GM18520 (cell line): ENCODE data around the gene ZDHHC11.
"Not testable (repeated sequence)": the region's sequence is repeated elsewhere in the genome, so short reads cannot be mapped to it uniquely, and the experiment has no call there.

Experiments used
- ATAC-seq: cut with Tn5 transposase; IDR thresholded peaks from one replicate; pipeline ENCODE4 v1.9.1; 2021; ENCODE audit not compliant: unreplicated experiment

The ZDHHC11 gene

DNA sequence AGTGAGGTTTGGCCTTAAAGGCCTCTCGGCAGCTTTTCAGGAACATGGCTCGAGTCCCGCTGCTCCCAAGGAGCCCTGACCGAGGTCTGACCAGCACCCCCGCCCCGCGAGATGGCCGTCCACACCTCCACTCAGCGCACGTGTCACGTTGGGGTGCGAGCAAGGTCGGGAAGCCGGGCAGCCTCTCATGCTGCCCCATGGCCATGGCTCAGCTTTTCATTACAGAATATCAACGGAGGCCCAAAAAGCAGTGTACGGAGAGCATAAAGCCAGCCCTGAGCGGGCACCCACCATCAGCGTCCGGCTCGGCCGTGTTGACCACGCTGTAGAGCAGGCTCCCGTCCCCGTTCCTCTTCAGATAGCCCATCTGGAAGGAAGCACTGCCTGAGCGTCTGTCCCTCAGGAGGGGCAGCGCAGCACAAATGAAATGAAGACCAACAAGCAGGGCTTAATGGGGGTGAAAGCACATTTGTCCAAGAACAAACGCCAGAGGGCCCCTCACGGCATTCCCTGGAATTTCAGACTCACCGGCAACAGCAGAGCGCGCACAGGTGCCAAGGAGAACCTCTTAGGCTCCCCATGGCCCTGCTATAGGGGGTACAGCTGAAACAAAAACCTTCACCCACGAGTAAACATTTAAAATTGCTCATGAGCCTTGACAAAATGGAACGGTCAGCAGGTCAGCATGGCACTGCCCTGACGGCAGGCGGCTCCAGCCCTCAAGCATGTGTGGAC, 30.2 kb upstream of the ZDHHC11 start:
- no peak for ATAC-seq

DNA sequence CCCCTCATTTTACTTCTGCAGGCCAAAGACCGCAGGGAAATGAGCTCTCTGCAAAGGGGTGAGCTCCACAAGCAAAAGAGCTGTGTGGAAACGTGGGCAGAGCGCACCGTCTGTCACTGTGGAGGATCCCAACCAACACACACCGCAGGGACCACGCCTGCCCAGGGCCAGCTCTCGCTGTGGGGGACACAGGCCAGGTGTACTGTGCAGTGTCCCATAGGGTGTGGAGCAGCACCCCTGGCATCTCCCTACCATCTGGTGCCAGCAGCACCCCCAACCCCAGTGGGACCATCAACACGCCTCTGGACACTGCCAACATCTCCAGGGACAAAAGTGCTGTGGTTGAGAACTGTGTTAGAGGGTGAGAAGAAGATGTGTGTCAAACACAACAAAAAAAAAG, 27.9 kb upstream of the ZDHHC11 start:
- not testable (repeated sequence) for ATAC-seq

DNA sequence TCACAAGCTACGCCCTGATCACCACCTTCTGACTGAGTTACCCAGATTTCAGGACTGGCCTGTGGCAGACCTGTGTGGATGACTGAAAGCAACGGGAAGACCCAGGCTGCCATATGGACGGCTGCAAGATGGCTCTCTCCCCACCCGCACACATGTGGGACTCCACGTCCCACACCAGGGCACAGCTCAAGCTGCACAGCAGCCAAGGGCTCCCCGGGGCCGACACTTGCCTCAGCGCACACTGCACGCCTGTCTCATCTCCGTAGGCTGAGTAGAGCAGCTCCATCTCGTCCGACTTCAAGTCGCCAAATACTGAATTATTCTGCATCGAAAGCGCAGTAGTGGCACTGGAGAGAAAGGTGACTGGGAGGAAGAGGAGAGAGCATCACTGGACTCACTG, 27.3 kb upstream of the ZDHHC11 start:
- no peak for ATAC-seq

DNA sequence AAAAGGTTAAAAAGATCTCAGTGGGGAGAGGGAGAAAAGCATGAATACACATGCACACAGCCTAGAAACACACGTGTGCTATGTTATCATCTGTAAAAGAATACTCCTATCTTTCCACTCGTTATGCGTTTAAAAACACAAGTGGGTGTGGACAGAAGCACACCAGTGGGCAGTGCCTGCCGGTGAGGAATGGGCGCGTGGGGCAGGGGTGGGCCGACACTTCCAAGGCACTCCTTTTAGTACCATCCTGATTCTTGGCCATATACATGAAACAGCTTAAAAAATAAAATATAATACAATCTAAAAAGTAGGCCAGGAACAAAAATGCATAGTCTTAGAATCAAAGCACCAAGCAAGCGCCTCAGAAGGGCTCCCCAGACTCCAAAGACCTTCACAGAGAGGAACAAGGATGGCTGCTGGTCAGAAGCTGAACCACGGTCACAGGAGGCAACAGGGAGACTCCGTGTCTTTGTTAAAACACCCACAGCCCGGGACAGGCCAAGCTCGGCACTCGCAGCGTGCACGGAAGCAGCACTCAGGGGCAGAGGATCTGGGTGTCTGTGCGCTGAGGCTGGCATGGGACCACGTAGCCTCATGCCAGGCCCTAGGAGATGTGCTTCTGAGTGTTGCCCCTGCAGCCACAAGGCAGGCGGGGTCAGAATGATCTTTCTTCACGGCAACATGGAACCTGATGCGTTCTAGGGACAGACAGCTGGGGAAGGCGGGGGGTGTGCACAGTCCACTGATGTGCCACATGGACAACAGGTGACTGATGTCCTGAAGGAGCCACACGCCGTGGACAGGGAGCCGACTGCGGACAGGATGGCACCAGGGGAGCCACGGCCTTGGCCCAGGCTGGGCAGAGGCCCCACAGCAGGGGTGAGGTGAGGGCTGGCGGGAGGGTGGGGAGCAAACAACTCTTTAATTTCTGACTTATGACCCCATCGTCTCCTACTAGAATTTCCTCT, 25.9 kb upstream of the ZDHHC11 start:
- ATAC-seq = no peak

DNA sequence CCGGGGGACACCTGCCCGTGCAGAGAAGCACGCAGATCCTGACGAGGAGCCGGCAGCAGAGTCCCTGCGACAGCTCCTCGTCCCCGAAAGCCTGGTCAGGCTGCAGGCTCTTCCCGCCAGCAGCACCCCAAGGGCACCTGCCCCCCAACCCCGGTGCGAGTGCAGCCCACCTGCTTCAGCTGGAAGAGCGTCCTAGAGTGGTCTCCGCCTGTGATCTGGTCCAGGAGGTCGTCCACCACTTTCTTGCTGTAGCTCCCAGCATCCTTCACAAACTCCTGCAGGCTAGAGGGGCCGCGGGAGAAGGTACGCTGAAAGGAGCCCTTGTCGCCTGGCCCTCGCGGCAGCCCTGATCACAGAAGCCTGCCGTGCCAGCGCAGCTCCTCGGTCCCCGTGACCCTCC, 25.1 kb upstream of the ZDHHC11 start:
- no peak for ATAC-seq

DNA sequence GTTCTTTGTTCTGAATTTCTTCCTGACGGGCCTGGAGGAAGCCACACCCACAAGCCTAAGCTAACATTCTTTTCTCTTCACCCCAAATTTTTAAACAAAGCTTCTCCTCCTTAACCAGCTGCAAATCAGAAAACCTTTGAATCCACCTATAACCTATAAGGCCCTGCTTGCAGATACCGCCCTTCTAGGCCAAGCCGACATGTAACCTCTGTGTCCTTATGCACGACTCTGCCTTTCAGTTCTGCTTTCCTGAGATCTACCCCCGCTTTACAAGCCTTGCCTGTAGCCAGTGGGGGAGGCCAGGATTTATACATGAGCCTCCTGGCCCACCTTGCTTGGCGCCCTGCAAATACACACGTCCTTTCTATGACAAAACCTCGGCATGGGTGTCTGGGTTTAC, 22.5 kb upstream of the ZDHHC11 start:
- no peak for ATAC-seq

DNA sequence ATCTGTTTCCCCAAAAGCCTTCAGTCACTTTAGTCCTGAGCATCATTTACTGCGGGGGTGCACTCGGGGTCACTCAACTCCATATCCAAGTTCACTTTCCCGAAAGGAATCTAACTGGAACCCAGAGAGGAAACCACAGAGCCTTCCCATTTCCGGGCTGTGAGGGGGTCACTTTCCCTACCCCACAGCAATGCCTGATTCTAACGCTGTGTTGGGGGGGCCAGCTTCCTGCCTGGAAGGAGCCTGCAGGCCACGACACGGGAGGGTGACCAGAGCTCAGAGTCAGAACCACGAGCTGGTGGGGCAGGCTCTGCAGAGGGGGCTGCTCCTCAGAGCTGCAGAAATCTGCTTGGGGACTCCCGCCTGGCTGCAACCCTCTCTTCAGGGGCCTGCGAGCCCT, 21.5 kb upstream of the ZDHHC11 start:
- no peak for ATAC-seq

DNA sequence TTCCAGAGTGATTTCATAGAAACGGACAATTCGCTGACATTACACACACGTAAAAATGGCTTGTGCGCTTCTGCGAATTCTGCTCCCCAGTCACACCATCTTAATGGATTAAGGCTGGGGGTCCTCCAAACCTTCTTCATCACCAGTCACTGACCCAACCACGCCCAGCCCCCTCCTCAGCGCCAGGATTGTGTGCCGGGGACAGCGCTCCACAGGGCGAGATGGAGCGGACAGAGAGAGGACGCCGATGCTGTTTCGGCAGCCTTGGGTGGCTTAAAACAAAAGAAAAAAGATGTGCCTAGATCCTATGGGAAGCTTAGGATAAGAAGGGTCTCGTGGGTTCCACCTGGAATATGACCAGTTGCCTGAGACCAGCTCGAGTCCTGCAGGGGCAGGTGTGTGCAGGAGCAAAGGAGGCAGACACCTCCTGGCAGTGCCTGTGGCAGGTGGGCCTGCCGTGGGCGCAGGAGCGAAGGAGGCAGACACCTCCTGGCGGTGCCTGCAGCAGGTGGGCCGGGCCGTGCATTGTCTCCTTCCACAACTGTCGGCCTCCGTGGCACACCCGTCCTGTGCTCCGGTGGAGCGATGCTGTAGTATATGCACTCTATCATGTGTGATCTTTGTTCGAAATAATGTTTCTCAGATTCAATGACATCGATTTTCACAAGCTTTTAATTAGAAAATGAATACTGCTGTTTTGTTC, 21.0 kb upstream of the ZDHHC11 start:
- ATAC-seq = no peak

DNA sequence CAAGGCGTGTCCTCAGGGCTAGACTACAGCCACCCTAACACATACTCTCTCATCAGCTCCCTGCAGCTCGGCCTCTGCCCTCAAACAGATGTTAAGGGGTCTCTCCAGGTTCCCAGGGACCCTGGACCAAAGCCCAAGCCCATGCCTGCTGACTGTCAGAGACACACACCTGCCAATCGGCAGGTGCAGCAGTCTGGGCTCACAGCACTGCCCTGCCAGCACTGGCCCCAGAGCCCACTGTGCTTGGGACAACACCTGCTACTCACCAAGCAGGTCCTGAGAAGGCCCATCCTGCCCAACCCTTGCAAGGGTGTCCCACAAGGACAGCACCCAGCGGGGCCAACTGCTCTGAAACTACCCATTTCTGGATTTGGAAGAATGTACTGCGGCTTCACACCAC, 20.2 kb upstream of the ZDHHC11 start:
- ATAC-seq = no peak

DNA sequence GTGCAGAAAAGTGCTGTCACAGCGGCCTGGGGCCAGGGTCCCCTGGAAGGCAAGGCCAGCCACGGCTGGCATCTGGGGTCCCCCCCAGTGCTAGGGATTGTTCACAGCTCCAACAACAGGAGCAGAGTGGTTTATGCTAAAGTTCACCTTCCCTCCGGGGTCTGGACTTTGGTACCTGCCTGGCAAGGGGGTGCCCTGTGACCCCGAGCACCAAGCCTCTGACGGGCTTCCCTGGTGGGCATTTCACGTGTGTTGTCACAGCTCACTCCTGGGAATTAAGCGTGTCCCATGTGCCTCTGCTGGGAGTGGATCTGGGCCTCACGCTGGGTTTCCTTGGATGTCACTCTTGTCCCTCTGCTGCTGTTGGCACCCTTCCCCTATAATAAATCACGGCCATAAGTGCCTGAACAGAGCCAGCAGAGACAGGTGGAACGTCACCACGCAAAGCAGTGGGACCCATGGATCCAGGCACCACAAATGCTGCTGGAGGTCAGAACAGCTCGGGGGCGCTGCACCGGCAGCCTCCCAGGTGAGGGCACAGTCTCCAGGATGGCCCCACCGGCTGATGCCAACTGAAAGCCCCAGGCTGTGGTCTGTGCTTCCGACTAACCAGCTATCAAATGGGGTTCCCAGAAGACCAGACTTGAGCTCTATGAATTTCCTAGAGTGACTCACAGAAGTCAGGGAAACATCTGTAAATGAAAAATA, 17.8 kb upstream of the ZDHHC11 start:
- ATAC-seq = no peak

DNA sequence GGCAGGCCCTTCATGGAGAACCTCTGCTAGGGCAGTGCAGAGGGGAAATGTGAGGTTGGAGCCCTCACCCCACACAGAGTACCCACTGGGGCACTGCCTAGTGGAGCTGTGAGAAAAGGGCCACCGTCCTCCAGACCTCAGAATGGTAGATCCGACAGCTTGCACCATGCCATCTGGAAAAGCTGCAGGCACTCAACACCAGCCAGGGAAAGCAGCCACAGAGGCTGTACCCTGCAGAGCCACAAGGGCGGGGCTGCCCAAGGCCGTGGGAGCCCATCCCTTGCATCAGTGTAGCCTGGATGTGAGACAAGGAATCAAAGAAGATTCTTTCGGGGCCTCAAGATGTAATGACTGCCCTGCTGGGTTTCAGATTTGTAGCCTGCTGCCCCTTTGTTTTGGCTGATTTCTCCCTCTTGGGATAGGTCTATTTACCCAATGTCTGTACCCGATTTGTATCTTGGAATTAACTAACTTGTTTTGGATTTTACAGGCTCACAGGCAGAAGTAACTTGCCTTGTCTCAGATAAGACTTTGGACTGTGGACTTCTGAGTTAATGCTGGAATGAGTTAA, 16.6 kb upstream of the ZDHHC11 start:
- ATAC-seq = no peak

DNA sequence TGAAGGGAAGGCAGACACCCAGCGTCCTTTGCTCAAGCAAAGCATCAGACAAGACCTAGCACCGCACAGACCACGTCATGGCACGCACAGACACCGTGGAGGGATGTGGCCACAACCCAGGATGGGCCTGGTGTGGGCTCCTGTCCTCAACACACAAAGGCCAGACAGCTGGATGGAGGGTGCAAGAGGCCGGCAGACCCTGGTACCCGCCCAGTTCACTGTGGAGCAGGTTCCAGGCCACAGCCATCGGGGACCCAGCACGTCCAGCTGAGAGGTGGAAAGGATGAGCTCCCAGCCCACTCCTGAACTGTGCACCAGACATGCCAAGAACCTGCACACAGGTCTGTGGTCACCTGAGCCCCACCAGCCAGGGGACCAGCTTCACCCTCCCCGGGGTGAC, 15.0 kb upstream of the ZDHHC11 start:
- ATAC-seq = no peak

DNA sequence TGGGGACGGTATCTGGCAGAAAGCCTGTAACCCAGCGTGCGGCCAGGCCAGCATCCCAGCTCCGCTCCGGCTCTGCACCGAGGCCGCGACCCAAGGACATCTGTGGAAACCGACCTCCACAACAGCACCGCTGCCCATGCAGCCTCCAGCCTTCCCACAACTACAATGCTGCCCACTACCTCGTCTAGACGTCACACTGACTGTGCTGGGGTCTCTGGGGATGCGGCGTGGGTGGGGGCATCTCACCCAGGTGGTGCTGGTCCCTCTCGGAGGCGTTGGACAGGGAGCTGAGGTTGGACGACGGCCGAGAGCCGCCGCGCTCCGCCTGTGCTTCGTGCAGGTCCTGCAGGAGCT, 14.4 kb upstream of the ZDHHC11 start:
- ATAC-seq = no peak

DNA sequence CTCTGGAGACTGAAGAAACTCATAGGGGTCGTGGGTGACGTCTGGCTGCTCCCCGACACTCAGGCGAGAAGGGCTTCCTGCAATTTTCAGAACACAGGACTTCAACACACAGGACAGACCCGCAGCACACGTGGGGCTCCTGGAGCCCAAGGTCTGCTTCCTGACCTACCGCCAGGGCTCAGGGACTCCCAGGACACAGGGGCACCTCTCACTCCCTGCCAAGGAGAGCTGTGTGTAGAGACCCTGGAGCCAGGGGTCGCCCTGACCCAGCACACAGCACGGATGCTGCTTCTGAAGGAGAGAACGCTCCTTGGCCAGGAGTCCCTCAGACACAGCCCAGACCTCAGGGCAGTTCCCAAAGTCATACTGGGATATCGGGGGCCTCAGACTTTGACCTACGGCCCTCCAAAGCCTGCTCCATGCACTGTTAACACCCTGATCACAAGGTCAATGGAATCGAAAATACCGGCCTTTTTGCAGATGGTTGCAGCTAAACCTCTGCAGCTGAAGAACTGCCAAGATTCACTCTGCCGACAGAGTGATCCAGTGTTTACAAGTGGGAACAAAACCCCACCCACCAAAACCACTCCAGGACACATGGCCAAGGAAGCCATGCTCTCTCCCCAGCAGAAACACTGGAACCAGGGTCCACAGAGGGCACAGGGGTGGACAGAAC, 13.8 kb upstream of the ZDHHC11 start:
- no peak for ATAC-seq

DNA sequence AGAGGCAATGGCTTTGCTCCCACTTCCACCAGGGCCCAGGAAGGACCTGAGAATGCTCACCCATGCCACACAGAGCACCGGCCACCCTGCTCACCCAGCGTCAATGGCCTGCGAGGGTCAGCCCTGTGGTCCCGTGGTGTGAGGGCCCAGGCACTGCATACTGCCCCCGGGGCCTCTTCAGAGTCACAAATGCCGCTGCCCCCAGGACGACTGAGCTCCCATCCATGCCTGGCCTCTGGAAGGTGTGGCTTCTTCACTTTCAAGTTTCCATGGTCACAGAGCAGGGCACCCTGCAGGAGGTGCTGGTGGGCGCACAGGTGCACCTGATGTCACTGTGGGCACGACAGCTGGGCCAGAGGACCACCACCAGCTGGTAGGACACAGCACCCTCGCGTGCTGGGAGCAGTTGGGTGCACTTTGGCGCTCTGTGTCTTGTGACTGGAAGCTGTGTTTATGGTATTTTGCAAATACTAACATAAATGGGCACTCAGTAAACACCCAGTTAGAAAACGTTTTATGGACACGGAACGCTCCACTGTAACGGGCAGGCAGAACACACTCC, 12.5 kb upstream of the ZDHHC11 start:
- ATAC-seq = no peak

DNA sequence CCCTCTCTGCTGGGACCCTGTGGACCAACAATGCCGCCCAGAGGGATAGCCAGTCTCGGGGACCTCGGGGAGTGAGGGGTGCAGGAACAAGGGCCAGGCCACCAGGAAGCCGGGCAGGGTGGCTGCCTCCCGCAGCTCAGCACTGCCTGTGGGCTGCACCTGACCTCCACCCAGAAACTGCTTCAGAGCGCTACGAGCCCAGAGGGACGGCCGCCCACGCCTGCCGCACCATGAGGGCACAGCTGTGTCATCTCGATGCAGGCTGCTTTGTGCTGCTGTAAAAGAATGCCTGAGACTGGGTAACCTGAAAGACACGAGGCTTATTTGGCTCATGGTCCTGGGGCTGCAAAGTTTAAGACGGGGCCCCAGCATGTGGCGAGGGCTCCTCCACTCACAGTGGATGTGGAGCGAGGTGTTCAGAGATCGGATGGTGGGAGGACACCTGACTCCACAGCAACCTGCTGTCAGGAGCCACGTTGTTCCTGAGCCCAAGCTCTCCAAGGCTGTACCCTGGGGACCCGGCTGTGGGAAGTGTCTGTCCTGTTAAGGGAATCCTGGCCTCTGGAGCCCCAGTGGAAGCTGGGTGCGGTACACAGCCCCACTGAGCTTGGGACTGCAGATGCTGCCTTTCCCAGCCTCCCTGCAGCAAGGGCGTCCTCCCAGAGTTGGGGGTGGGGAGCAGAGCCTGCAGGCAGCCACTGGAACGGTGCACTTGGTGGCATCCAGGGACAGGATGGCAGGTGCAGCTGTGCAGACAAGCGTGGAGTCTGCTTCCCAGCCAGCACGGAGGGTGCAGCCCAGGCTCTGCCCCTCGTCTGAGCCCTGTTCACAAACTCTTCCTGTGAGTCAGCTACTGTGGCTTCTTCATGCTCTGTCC, 11.8 kb upstream of the ZDHHC11 start:
- ATAC-seq = no peak

DNA sequence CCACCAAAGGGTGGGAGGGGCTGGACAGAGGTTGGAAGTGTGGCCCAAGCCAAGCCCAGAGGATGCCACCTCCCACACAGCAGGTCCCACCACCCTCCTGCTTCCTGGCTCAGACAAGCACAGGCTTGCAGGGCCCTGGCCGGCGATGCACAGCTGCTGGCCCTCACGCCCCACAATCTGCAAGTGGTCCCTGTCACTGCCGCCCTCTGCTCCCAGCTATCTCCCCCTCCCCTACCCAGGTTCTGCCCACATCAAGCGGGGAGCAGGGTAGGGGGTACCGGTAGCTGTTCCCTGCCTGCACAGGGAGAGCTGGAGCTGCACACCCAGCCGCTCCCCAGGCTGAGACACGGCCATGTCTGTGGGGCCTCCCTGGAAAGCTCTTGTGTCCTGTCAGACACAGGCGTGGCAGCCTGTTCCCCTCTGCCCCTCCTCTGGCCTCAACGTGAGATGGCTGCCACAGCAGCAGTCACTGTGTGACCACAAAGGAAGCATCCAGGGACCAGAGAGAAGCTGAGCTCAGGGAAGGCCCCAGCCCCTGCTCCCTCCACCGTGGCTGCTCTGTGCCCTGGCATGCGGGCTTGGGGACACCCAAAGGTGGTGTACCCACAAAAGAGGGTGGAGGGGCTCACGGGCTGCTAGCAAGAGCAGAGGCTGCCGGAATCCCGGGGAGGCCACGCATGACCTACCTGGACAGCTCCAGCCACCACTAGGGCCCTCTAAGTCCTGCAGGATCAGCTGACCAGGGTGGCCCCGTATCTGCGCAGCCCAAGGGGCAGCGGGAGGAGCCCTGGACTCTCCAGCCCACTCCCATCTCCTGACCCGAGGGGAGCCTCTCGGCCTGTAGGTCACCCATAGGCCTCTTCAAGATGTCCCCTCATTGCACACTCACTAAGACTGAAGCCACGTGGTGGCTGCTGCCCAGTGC, 10.9 kb upstream of the ZDHHC11 start:
- ATAC-seq = no peak
